Spleen (tissue), 11 donors: ENCODE measurements around the gene MAP4K1. TPM values are rescaled to one million over a fixed set of nuclear protein-coding genes. Genes with fewer than 3 reads are reported as not detected.

ENCODE experiments used
- DNase-seq: peaks from one replicate; pipeline ENCODE4 v3.0.0-alpha.2; 2020
- H3K27ac ChIP-seq, 8 donors: fragments of 200-600 bp; sonication (generic) in 7 of 8; 1 replicate in 4 of 8; 2 replicates in 4 of 8; pipeline versions ENCODE4 v1.5.0 to v1.8.0; 2016 to 2021; ENCODE audit warnings: inconsistent platforms in 4 of 8, mild to moderate bottlenecking in 4 of 8, moderate library complexity in 1 of 8
- H3K27me3 ChIP-seq, 7 donors: fragments of 200-600 bp; sonication (generic) in 6 of 7; replicated peaks in 1 of 7; 1 replicate in 4 of 7; 2 replicates in 3 of 7; pipeline versions ENCODE4 v1.5.0 to v1.8.0; 2016 to 2021; ENCODE audit warnings: inconsistent platforms in 3 of 7, mild to moderate bottlenecking in 1 of 7
- H3K36me3 ChIP-seq, 6 donors: fragments of 200-600 bp; sonication (generic) in 5 of 6; 1 replicate in 4 of 6; 2 replicates in 2 of 6; pipeline versions ENCODE4 v1.5.0 to v1.8.0; 2016 to 2021; ENCODE audit warnings: inconsistent platforms in 2 of 6
- H3K4me1 ChIP-seq, 6 donors: fragments of 200-600 bp; sonication (generic) in 5 of 6; 1 replicate in 3 of 6; 2 replicates in 3 of 6; pipeline versions ENCODE4 v1.5.0 to v1.8.0; 2016 to 2021; ENCODE audit warnings: inconsistent platforms in 3 of 6
- H3K4me3 ChIP-seq, 8 donors: fragments of 200-600 bp; sonication (generic) in 7 of 8; 1 replicate in 4 of 8; 2 replicates in 4 of 8; pipeline versions ENCODE4 v1.5.0 to v1.8.0; 2016 to 2021; ENCODE audit warnings: inconsistent platforms in 4 of 8, mild to moderate bottlenecking in 4 of 8, moderate library complexity in 2 of 8
- H3K9me3 ChIP-seq, 8 donors: fragments of 200-600 bp; sonication (generic) in 7 of 8; 1 replicate in 4 of 8; 2 replicates in 4 of 8; pipeline versions ENCODE4 v1.5.0 to v1.8.0; 2016 to 2021; ENCODE audit warnings: inconsistent platforms in 4 of 8
- CTCF ChIP-seq, 11 experiments: fragments of 200-600 bp in 7 of 11; fragments of 450-650 bp in 4 of 11; sonication (generic) in 4 of 11; IDR thresholded peaks in 8 of 11; conservative IDR thresholded peaks in 3 of 11; 1 replicate in 7 of 11; 2 replicates in 4 of 11; pipeline versions ENCODE4 v1.4.0 to v1.8.0; 2016 to 2021; ENCODE audit warnings: antibody characterized with exemption in 11 of 11, inconsistent platforms in 4 of 11, mild to moderate bottlenecking in 1 of 11
- POLR2A ChIP-seq, 3 donors: fragments of 450-650 bp; IDR thresholded peaks; one replicate each; pipeline ENCODE4 v1.5.1; 2017; ENCODE audit warnings: antibody characterized with exemption in 3 of 3, mild to moderate bottlenecking in 1 of 3
- POLR2AphosphoS5 ChIP-seq, 3 donors: sonication (generic); formaldehyde crosslinking; IDR thresholded peaks; one replicate each; pipeline ENCODE4 v1.5.1; 2017; ENCODE audit warnings: antibody characterized with exemption in 3 of 3
- WGBS, 5 donors: extraction: QIAGEN DNeasy Blood & Tissue Kit in 3 of 5; methylation state at CpG; one replicate each; pipeline versions ENCODE4 v1.1.5 to v1.1.7; 2013 to 2018; 5-methylcytosine and 5-hydroxymethylcytosine counted together
- intact Hi-C: fragments of 100-400 bp; cut with DNase I; formaldehyde crosslinking; loops from one replicate; pipeline ENCODE4 v1.15.0; 2023; ENCODE audit warnings: low total_unique reads
- polyA plus RNA-seq, 3 donors: library from polyadenylated mRNA; stranded (reverse); fragments of 200-250 nt; gene quantifications; one replicate each; pipeline ENCODE4 v1.2.1, GENCODE V29; 2013
- total RNA-seq, 7 donors: library from RNA; depleted of rRNA in 3 of 7; stranded (reverse); fragments of >200 nt in 3 of 7; fragmentation: NEBNext Ultra II Directional in 4 of 7; extraction: Animal tissue kit (Norgen Biotek cat#: 25700) in 4 of 7; gene quantifications; one replicate each; pipeline versions ENCODE4 v1.1.0 to v1.2.1, GENCODE V29; 2016 to 2021
- donor health status: healthy with polysubstance abuse.
- donor health status: DM: no; HTN: no; CAD: no; lungs with moderate emphysema.
- donor health status: DM: no; HTN: no; CAD: no.
- donor health status: Bipolar disorder and iron deficiency.
- donor health status: healthy.
- donor health status: DM: no; HTN: no; CAD: no.
- donor health status: DM: yes; HTN: yes; CAD: no.

Gene MAP4K1
- total and polyA plus RNA-seq, 10 donors, result 58.2 to 163 (median 123) TPM

GRCh38 chr19:38617283-38617763 lies 430 bp downstream of the MAP4K1 start:
- TF ChIP-seq CTCF (IDR thresholded peaks at IDR 0.05 in 8 of 11, conservative IDR thresholded peaks at IDR 0.05 in 3 of 11), result no peak
- TF ChIP-seq POLR2A (IDR thresholded peaks at IDR 0.05), result no peak
- no peak for TF ChIP-seq POLR2AphosphoS5 (IDR thresholded peaks at IDR 0.05)
- peak; percentile 74 for DNase-seq
- Histone ChIP-seq H3K4me3 (peak overlapping the region; percentile 35 to 91 (median 88)), H3K36me3 (peaks cover 4 to 56% (median 23%) of the 10 kb centered on the region in 6 donors), H3K27me3 (no peaks in the 10 kb centered on the region), H3K4me1 (peaks cover 11 to 88% (median 55%) of the 10 kb centered on the region in 6 donors), H3K9me3 (no peaks in the 10 kb centered on the region), H3K27ac (peak overlapping the region; percentile 81 to 94 (median 90))
- intact Hi-C loops, result no loop called here
- WGBS, 5 donors, result 24 to 35% (median 29%) methylated on average over 9 of the region's 9 CpGs

GRCh38 chr19:38616265-38616664 lies 1.5 kb downstream of the MAP4K1 start:
- H3K9me3 ChIP-seq, result no peaks in the 10 kb centered on the region
- H3K36me3 ChIP-seq, result peaks cover 0 to 56% (median 23%) of the 10 kb centered on the region in 6 donors
- TF ChIP-seq POLR2A (IDR thresholded peaks at IDR 0.05) (no peak), POLR2AphosphoS5 (IDR thresholded peaks at IDR 0.05) (no peak), CTCF (IDR thresholded peaks at IDR 0.05 in 8 of 11, conservative IDR thresholded peaks at IDR 0.05 in 3 of 11) (no peak)
- H3K4me3 ChIP-seq, result peak overlapping the region in 5 of 8 donors; percentile 86 to 90 (median 89)
- whole genome bisulfite sequencing, 5 donors, result 61 to 78% (median 70%) methylated on average over 6 of the region's 6 CpGs
- intact Hi-C loops, result no loop called here
- H3K27ac ChIP-seq, result peak overlapping the region in 6 of 8 donors; percentile 10 to 94 (median 90)
- peaks cover 11 to 84% (median 50%) of the 10 kb centered on the region in 6 donors for H3K4me1 ChIP-seq
- no peaks in the 10 kb centered on the region for H3K27me3 ChIP-seq
- DNase-seq, result no peak

GRCh38 chr19:38615007-38615581 lies 2.7 kb downstream of the MAP4K1 start:
- TF ChIP-seq POLR2A (IDR thresholded peaks at IDR 0.05) (no peak), CTCF (IDR thresholded peaks at IDR 0.05 in 8 of 11, conservative IDR thresholded peaks at IDR 0.05 in 3 of 11) (no peak), POLR2AphosphoS5 (IDR thresholded peaks at IDR 0.05) (no peak)
- peaks cover 0 to 56% (median 20%) of the 10 kb centered on the region in 6 donors for H3K36me3 ChIP-seq
- no peaks in the 10 kb centered on the region for H3K9me3 ChIP-seq
- intact Hi-C loops, result no loop called here
- WGBS, 5 donors, result 73 to 88% (median 80%) methylated on average over 7 of the region's 7 CpGs
- peaks cover 7 to 72% (median 43%) of the 10 kb centered on the region in 6 donors for H3K4me1 ChIP-seq
- DNase-seq, result no peak
- H3K27ac ChIP-seq, result peak overlapping the region in 2 of 8 donors; percentile 4 to 94
- H3K4me3 ChIP-seq, result peak overlapping the region in 1 of 8 donors; percentile 89
- H3K27me3 ChIP-seq, result no peaks in the 10 kb centered on the region

GRCh38 chr19:38614289-38614688 lies 3.5 kb downstream of the MAP4K1 start:
- no peaks in the 10 kb centered on the region for H3K27me3 ChIP-seq
- DNase-seq, result no peak
- intact Hi-C loops, result no loop called here
- TF ChIP-seq CTCF (IDR thresholded peaks at IDR 0.05 in 8 of 11, conservative IDR thresholded peaks at IDR 0.05 in 3 of 11) (no peak), POLR2AphosphoS5 (IDR thresholded peaks at IDR 0.05) (no peak), POLR2A (IDR thresholded peaks at IDR 0.05) (no peak)
- H3K4me3 ChIP-seq, result no peak overlapping the region
- 74 to 94% (median 83%) methylated on average over 3 of the region's 3 CpGs for WGBS, 5 donors
- peaks cover 0 to 64% (median 28%) of the 10 kb centered on the region in 6 donors for H3K36me3 ChIP-seq
- H3K9me3 ChIP-seq, result no peaks in the 10 kb centered on the region
- H3K4me1 ChIP-seq, result peaks cover 0 to 64% (median 35%) of the 10 kb centered on the region in 6 donors
- no peak overlapping the region for H3K27ac ChIP-seq
